HG02870 (cell line): Measurements from ENCODE around the gene SLC4A4.
A peak's percentile ranks its signal among the peaks of the same experiment; 100 is the strongest.

ENCODE experiments used
- ATAC-seq: cut with Tn5 transposase; IDR thresholded peaks from one replicate; pipeline ENCODE4 v1.9.1; 2021; ENCODE audit warnings: mild to moderate bottlenecking, moderate library complexity; ENCODE audit not compliant: unreplicated experiment

The SLC4A4 gene

GRCh38 chr4:71587995-71588394 lies 249.2 kb downstream of the SLC4A4 start:
- no peak for ATAC-seq

DNA sequence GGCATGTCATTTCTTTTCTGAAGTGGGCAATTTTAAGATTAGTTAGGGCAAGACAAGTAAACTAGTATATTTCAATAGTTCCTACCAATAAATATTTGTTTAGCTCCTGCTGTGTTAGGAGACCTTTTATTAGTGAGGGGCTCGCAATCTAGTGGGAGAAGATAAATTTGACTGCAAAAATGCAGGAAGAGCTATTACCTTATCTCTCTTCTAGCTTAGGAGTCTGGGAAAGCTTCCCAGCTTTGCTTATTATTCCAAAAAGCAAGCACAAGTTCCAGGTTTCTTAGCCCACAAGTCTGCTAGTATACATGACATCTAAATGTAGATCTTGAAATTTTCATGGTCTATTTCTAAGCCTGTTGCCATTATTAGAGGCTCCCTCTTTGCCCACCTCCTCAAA lies 254.0 kb downstream of the SLC4A4 start:
- no peak for ATAC-seq

DNA sequence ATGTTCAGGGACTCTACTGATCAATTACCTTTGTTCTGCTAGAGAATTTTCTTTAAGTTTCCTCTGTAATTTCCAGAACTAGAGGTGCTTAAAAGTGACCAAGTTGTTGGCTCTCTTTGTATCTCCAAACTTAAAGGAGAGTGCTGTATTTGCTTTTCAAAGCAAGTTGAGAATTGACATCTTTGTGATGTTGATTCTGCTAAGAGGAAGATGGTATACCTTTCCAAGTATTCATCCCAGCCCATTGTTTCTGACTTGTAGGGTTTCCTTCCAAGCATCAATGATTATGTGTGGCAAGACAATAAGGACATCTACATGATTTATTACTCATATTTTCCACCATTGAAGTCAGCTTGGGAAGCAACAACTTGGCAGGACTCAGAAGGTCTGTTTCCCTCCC lies 254.5 kb downstream of the SLC4A4 start:
- no peak for ATAC-seq

DNA sequence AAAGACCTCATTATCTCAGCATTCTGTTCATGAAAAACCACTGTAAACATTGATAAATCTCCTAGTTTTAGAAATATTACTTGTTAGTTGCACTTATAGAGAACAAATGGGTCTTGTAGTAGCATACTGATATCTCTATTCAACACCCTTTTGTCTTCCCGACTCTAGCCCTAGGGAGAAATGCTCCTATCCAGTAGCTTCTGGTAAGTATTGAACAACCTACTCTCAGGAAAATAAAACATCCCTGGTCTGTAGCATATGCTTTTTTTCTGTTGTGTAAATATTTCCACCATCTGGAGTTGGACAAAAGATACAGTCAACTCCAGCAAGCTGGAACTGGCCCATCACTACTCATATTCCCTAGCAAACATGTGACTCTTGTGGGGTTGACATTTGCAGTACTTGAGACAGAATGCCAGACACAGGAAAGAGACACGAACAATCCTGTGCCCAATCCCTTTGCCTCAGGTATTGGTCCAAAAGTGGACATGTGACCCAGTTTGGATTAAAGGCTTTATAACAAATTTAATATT lies 256.8 kb downstream of the SLC4A4 start:
- no peak for ATAC-seq

DNA sequence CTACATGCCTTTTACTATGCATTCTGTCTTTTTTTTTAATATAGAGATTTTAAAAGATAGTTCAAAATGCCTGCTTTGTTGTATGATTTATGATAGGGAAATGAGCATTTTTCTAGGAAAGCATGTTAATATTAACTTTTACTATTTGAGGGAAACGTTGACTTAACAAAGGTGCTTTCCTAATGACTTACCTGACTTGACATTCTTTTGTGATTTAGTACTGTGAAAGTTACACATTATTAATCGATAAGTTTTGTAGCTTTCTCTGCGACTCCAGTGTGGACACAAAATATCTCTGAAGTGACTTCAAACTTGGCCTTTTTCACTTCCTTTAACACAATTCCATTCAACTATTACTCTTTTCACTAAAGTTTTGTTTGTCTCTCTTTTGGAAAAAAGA lies 260.8 kb downstream of the SLC4A4 start:
- ATAC-seq: no peak

GRCh38 chr4:71602289-71602900 lies 263.6 kb downstream of the SLC4A4 start:
- no peak for ATAC-seq

- ATAC-seq: peak; percentile 100
These were observed 266.0 kb downstream of the SLC4A4 start for GRCh38 chr4:71604785-71605184.

- no peak for ATAC-seq
These were observed 268.3 kb downstream of the SLC4A4 start for GRCh38 chr4:71607109-71607508.

DNA sequence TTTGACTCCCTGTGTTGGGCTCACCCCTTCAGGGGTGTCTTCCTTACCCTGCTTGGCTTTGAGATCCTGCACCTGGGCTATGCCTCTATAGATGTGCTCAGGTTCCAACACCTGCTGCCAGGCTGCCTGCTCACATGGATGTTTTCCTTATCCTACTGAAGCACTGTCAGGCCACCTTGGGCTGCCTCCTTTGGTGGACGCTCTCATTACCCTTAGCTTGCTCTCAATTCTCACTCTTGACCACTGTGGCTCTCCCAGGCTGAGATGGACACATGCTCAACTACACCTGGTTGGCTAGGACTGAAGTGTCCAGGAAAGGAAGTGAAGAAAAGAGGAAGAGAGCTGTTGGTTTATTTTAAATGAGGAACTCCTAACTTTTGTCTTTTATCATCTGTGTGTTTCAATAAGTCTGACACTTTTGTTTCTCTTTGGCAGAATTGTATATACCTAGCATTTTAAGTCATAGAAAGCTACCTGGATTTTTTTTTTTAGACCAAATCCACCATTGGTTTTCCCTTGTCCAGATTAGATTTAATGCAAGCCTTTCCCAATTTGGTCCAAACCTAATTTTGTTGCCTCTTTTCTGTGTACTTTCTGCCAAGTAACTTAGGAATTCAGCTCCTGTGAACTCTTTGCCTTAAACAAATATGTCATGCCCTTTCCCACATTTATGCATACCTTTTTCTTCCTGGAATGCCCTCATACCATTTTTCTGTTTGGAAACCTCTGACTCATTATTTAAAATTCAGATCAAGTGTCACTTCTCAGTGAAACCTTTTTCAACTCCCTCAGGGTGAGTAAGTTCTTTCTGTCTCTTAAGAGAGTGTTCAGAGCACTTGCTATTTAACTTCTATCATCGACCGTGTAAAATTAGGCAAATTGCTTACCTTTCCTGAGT lies 269.2 kb downstream of the SLC4A4 start:
- ATAC-seq: no peak

DNA sequence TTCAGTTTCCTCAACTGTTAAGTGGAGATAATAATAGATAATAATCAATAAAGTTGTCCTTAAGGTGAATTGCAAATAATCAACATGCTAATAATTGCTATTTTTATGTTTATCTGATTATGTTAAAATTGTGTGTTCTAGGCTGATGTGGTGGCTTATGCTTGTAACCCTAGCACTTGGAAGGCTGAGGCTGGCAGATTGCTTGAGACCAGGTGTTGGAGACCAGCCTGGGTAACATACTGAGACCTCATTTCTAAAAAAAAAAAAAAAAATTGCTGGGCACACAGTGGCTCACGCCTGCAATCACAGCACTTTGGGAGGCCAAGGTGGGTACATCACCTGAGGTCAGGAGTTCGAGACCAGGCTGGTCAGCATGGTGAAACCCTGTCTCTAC lies 269.9 kb downstream of the SLC4A4 start:
- no peak for ATAC-seq

DNA sequence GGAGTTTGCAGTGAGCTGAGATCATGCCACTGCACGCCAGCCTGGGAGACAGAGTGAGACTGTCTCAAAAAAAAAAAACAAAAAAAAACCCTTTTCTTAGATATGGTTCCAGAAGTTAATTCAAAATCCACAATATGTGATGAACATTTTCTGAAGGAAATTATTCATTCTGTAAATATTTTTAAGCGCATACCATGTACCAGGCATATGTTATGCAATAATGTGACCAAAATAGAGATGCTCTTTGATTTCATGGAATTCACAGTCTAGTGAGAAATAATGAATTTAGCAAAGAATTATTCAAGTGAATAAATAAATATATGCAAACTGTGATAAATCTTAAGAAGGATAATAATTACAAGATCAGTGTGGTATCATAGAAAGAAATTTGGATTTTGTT lies 270.3 kb downstream of the SLC4A4 start:
- no peak for ATAC-seq

GRCh38 chr4:71609651-71610050 lies 270.8 kb downstream of the SLC4A4 start:
- ATAC-seq: no peak

- ATAC-seq: no peak
These were observed 275.8 kb downstream of the SLC4A4 start for GRCh38 chr4:71614621-71615020.

DNA sequence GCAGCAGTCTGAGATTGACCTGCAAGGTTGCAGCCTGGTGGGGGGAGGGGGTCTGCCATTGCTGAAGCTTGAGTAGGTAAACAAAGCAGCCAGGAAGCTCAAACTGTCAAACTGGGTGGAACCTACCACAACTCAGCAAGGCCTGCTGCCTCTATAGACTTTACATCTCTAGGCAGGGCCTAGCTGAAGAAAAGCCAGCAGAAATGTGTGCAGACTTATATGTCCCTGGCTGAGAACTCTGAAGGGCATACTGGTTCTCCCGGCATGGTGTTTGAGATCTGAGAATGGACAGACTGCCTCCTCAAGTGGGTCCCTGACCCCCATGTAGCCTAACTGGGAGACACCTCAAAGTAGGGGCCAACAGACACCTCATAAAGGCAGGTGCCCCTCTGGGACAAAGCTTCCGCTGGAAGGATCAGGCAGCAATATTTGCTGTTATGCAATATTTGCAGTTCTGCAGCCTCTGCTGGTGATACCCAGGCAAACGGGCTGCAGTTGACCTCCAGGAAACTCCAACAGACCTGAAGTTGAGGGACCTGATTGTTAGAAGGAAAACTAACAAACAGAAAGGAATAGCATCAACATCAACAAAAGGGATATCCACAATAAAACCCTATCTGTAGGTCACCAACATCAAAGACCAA lies 277.5 kb downstream of the SLC4A4 start:
- ATAC-seq: no peak
